Ecto neural progenitor cell (in vitro differentiated cells): ENCODE measurements around the gene GNAZ.

Experiments used
- DNase-seq: peaks from one replicate; pipeline ENCODE4 v3.0.0-alpha.2; 2018; ENCODE audit warnings: low spot score

Gene GNAZ

GRCh38 chr22:23092217-23092955 is 22.1 kb downstream of the GNAZ start:
- DNase-seq, result no peak

DNA sequence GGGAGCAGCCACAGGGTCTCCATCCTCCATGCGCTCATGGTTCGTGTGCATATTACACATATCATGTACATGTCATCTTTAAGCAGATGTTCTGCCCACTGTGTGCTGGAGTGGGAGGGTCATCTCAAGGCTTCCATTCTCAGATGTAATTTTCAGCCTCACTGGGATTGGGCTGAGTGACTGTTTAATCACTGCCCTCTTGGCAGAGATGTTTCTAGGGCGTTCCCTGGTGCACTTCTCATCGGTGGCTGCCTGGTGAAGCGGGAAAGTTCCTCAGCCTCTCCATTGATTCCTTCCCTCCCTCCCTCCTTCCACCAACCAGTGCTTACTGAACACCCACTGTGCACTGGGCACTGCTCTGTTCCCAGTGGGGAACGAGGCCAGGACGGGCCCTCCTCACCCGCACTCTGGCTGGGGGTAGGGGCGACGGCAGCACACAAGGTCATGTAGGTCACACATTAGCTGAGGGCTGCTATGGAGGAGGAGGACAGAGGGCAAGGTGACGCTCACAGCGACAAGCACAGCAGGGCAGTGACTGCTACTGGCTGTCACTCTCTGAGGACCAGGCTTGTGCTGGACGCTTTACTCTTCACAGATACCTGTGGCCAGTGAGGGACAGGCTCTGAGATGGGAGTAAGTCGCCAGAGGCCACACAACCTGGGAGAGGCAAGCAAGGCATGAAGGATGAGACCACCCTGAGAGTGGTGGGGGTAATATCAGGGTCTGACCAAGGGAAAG is 22.9 kb downstream of the GNAZ start:
- no peak for DNase-seq

DNA sequence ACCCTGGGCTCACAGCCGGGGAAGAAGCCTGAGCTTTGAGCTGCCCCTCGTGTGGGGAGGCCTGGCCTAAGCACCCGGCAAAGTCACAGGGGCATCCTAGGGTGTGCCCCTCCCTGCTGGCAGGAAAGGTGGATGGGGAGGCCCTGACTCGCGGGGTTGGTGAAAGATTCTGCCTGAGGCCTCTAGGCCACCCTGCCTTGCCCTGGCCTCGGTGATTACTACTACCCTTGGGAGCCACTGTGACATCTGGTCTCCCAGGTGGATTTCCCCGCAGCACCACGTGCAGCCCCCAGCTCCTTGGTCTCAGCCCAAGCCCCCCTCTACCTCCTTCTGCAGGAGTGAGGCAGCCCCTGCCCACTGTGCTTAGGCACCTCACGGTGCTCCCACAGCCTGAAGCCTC is 23.9 kb downstream of the GNAZ start:
- no peak for DNase-seq

DNA sequence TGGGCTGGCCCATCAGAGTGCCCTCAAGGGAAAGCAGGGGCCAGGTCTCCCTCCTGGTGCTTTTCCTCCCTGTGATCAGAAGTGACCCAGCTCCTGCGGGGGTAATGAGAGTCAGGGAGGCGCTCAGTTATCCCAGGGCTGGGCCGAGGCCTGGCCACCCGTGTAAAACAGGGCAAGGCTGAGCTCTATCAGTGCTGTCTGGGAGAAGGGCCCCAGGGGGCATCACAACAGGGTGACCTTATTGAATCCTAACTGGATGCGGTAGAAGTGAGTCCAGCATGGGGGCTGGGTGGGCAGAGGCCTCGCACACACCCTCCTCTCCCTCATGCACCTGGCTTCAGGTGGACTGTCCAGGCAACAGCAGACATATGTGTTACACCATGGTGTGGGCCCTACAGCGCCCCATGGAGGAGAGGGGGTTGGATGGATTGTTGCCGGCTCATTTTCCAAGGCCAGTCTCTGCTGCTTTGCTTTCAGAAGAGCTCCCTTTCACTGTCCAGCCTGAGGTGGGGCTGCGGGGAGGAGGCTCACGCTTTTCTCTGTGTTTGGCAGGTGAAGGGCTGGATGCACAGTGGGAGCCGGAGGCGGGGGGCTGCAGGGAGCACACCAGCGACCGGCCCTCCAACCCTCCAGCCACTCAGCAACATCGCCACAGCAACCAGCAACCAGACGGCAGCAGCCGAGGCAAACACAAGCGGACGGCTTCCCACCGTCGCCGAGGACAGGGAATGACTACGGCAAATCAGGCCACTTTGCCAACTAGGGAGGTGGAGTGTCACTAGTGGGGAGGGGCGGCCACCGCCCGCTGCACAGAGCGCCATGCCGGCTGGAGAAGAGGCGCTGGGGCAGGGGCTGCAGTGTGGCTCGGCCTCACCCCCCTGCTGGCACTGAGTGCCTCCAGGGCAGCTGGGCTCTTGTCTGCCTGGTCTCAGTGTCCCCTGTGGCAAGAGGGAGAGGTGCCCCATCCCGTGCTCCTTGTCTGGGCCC is 24.7 kb downstream of the GNAZ start:
- DNase-seq, result no peak

- DNase-seq, result no peak
Measured at GRCh38 chr22:23095733-23096342, 25.5 kb downstream of the GNAZ start.

DNA sequence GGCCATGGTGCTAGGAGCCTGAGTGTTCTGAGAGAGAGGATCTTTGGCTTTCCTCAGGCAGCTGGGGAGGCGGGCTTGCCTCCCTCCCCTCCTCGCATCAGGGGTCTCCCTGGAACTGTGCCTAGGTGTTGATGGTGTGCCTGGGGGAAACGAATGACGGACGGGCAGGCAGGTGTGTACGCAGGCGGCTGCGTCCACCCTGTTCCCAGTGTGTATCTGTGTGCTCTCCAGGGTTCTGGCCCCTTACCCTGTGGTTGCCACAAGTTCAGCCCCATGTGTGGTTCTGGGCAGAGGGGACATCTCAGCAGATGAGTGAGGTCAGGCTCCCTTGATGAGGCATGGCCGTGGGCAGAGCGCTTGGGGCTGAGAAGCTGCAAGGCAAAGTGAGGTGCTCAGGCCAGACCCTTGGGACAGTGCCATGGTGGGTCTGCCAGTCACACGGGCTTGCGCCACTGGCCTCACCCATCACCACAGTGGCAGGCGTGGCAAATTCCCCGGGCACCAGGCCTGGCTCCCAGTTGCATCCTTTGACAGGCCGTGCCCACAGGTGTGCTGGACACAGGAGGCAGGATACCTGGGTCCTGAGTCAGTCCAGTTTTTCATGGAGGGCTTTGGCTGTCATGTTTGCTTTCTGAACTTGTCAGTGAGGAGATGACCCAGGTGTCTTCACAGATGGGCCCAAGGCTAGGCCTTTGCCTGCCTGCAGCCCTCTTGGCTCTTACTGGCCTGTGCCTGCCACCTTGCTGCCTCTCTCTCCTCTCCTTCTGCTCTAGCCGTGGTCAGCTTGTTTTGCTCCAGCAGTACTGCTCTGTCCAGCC is 27.3 kb downstream of the GNAZ start:
- DNase-seq, result no peak

DNA sequence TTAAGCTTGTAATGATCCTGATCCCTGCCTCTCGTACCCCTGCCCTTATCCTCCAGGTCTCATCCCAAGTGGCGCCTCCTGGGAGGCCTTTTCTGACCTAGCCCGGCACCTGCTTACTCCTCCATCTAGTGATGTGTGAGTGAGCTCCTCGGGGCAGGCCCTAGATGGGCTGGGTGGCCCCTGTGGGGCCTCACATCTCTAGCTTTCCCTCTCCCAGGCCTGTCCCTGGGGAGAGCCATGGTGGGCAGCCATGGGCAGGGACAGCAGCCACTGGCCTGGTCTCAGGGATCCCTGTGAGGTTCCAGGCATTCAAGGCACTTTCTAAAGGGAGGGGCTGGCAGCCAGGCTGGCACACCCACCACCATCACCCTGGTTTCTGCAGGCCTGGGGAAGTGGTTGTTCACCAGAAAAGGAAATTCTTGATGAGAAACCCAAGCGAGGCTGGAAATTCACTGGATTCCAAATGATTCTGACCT is 27.9 kb downstream of the GNAZ start:
- DNase-seq, result no peak

- DNase-seq, result no peak
Measured at GRCh38 chr22:23098718-23099530, 28.6 kb downstream of the GNAZ start.

DNA sequence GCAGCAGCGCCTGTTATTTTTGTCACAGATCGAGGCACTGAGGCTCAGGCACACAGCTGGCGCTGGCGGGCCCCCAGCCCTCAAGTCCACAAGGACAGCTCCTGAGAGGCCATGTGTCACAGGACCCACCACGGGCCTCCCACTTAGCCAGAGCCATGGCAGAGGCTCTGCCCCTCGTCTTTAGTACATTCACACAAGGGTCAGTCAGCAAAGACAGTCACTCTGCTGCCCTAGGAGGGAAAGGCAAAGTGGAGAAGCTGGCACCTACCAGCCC is 29.1 kb downstream of the GNAZ start:
- DNase-seq, result no peak

GRCh38 chr22:23100124-23100801 is 29.9 kb downstream of the GNAZ start:
- DNase-seq, result no peak

GRCh38 chr22:23101524-23101923 is 31.2 kb downstream of the GNAZ start:
- no peak for DNase-seq

DNA sequence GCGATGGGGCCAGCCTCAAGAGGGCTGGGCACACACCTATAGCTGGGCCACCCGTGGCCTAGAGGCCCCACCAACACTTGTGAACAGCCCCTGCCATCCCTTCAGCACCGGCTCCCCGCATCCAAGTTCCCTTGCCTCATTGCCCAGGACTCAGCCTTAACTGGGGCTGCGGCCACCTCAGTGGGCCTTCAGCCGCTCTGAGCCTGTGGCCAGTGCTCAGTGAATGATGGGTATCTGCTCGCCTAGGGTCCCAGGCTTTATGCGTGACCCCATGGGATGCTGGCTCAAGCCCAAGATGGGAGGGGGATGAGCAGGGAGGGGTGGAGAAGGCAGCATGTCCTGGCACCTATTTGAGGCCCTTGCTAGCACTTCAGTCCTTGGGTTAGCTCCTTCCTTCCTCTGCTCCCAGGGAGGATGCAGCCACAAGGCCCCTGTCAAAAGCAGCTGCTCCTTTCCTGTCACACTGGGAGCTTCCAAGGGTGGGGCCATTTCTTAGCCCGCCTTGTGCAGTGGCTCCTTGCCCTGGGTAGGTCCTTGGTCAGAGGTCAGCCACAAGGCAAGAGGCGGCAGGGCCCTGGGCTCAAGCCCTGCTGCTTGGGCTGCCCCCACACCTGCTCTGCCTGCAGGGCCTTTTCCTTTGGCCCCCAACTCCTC is 31.8 kb downstream of the GNAZ start:
- DNase-seq, result no peak

GRCh38 chr22:23102776-23103175 is 32.5 kb downstream of the GNAZ start:
- DNase-seq, result no peak

- DNase-seq, result no peak
Measured at GRCh38 chr22:23103199-23103954, 33.1 kb downstream of the GNAZ start.

DNA sequence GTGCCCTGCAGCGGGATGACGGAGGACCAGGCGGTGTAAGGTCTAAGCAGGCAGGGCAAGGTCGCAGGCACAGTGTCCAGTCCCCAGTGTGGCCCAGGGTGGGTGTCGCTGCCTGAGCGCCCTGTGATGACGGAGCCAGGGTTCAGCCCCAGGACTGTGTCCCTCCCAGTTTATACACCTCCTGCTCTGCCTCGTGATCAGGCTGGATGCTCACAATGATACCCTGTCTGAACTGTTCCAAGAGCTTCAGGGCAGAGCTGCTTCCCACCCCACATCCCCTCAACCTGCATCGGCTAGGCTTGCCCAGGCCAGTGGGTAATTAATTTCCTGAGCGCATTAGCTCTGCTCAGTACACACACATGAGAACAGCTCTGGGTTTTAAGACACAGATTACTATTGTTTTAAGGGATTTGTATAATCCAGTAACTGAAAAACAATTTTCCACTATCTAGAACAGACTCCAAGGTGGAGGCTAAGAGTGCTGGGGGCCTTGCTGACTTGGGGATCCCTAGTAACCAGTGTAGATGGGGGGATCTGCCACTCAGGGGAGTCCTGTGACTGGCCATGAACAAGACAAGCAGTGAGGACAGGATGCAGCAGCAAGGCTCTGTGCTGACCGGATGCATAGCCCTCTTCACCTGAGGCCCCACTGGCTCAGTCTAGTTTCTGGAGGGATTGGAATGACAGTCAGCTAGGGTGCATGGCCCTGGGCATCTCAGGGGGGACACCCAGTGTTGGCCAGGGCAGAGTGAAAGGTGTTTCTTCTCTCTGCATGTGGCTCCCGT is 34.1 kb downstream of the GNAZ start:
- no peak for DNase-seq

DNA sequence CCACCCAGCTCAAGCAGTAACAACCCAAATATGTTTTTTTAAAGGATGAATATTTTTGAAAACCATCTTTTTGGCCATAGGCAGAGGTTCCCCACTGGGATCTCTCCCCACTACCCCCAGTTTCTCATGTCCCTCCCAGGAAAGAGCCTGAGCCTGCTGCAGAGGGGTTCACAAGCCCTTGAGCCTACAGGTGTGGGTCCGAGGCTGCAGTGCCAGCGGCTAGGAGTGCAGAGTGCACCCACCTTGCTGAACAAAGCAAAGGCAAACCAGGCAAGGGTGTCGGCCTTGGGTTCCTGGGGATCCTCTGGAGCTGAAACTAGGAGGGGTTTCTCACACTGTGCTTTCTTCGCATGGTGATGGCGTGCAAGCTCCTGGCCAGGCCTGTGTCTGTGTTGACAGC is 35.0 kb downstream of the GNAZ start:
- no peak for DNase-seq

GRCh38 chr22:23105919-23106318 is 35.6 kb downstream of the GNAZ start:
- no peak for DNase-seq

GRCh38 chr22:23106344-23106743 is 36.0 kb downstream of the GNAZ start:
- no peak for DNase-seq
